ENCODE data around the gene TLN1.

GRCh38 chr9:35697486-35697885, 34.5 kb downstream of the TLN1 start:
- TF ChIP-seq CTCF (IDR thresholded peaks at IDR 0.05; ENCODE audit: control extremely low read depth in 1 of 3, insufficient read depth in 1 of 3, low read depth in 1 of 3, low read length in 3 of 3) = no peak
- no peak for TF ChIP-seq CEBPB (IDR thresholded peaks at IDR 0.05; ENCODE audit: low read depth, low read length)
- no peak for TF ChIP-seq KDM1A (IDR thresholded peaks at IDR 0.05; ENCODE audit: borderline replicate concordance, low read length)
- TF ChIP-seq RNF2 (IDR thresholded peaks at IDR 0.05; ENCODE audit: borderline replicate concordance, low read depth, low read length, missing control alignments, poor library complexity, severe bottlenecking) = no peak
